ENCODE data around the gene OR6M1. TPM values are rescaled to one million over a fixed set of nuclear protein-coding genes. Genes with fewer than 3 reads are reported as not detected.

OR6M1 gene
- total RNA-seq, 1 donor: not detected

- Histone ChIP-seq H3K4me1 (ENCODE audit: insufficient read depth, low read length) (no peaks in the 10 kb centered on the region), H3K4me3 (ENCODE audit: insufficient read depth, low read length) (no peak overlapping the region), H3K79me2 (ENCODE audit: insufficient read depth, low read length) (no peaks in the 10 kb centered on the region), H2AFZ (ENCODE audit: low read length) (no peak overlapping the region), H3K9me3 (ENCODE audit: low read depth, low read length) (no peaks in the 10 kb centered on the region), H3K4me2 (ENCODE audit: insufficient read depth, low read length) (no peak overlapping the region), H3K27me3 (ENCODE audit: insufficient read depth, low read length) (no peaks in the 10 kb centered on the region), H4K20me1 (ENCODE audit: insufficient read depth, low read length) (no peaks in the 10 kb centered on the region), H3K27ac (ENCODE audit: low read depth, low read length) (no peak overlapping the region), H3K36me3 (ENCODE audit: insufficient read depth, low read length) (no peaks in the 10 kb centered on the region)
- no peak for TF ChIP-seq CTCF (IDR thresholded peaks at IDR 0.05; ENCODE audit: extremely low read depth, low read depth, low read length)
- no peak for DNase-seq (ENCODE audit: insufficient read length, low spot score, missing footprints)
Observed at GRCh38 chr11:123841174-123841573, 35.0 kb upstream of the OR6M1 start.

- H3K9me3 ChIP-seq (ENCODE audit: low read depth, low read length): no peaks in the 10 kb centered on the region
- no peaks in the 10 kb centered on the region for H3K36me3 ChIP-seq (ENCODE audit: insufficient read depth, low read length)
- no peak overlapping the region for H3K4me3 ChIP-seq (ENCODE audit: insufficient read depth, low read length)
- H3K27me3 ChIP-seq (ENCODE audit: insufficient read depth, low read length): no peaks in the 10 kb centered on the region
- no peak overlapping the region for H3K27ac ChIP-seq (ENCODE audit: low read depth, low read length)
- no peaks in the 10 kb centered on the region for H4K20me1 ChIP-seq (ENCODE audit: insufficient read depth, low read length)
- DNase-seq (ENCODE audit: insufficient read length, low spot score, missing footprints): no peak
- TF ChIP-seq CTCF (IDR thresholded peaks at IDR 0.05; ENCODE audit: extremely low read depth, low read depth, low read length): no peak
- H3K4me2 ChIP-seq (ENCODE audit: insufficient read depth, low read length): no peak overlapping the region
- H3K4me1 ChIP-seq (ENCODE audit: insufficient read depth, low read length): no peaks in the 10 kb centered on the region
- no peaks in the 10 kb centered on the region for H3K79me2 ChIP-seq (ENCODE audit: insufficient read depth, low read length)
- no peak overlapping the region for H2AFZ ChIP-seq (ENCODE audit: low read length)
Observed at GRCh38 chr11:123839131-123839530, 33.0 kb upstream of the OR6M1 start.

- no peak overlapping the region for H3K27ac ChIP-seq (ENCODE audit: low read depth, low read length)
- no peak overlapping the region for H2AFZ ChIP-seq (ENCODE audit: low read length)
- DNase-seq (ENCODE audit: insufficient read length, low spot score, missing footprints): no peak
- H3K36me3 ChIP-seq (ENCODE audit: insufficient read depth, low read length): no peaks in the 10 kb centered on the region
- H4K20me1 ChIP-seq (ENCODE audit: insufficient read depth, low read length): no peaks in the 10 kb centered on the region
- no peaks in the 10 kb centered on the region for H3K27me3 ChIP-seq (ENCODE audit: insufficient read depth, low read length)
- H3K79me2 ChIP-seq (ENCODE audit: insufficient read depth, low read length): no peaks in the 10 kb centered on the region
- H3K9me3 ChIP-seq (ENCODE audit: low read depth, low read length): no peaks in the 10 kb centered on the region
- no peak overlapping the region for H3K4me3 ChIP-seq (ENCODE audit: insufficient read depth, low read length)
- no peak for TF ChIP-seq CTCF (IDR thresholded peaks at IDR 0.05; ENCODE audit: extremely low read depth, low read depth, low read length)
- H3K4me2 ChIP-seq (ENCODE audit: insufficient read depth, low read length): no peak overlapping the region
- no peaks in the 10 kb centered on the region for H3K4me1 ChIP-seq (ENCODE audit: insufficient read depth, low read length)
Observed at GRCh38 chr11:123838659-123839058, 32.5 kb upstream of the OR6M1 start.

- Histone ChIP-seq H3K79me2 (ENCODE audit: insufficient read depth, low read length) (no peaks in the 10 kb centered on the region), H3K4me3 (ENCODE audit: insufficient read depth, low read length) (no peak overlapping the region), H3K9me3 (ENCODE audit: low read depth, low read length) (no peaks in the 10 kb centered on the region), H3K27me3 (ENCODE audit: insufficient read depth, low read length) (no peaks in the 10 kb centered on the region), H3K4me1 (ENCODE audit: insufficient read depth, low read length) (no peaks in the 10 kb centered on the region), H4K20me1 (ENCODE audit: insufficient read depth, low read length) (no peaks in the 10 kb centered on the region), H3K4me2 (ENCODE audit: insufficient read depth, low read length) (no peak overlapping the region), H3K27ac (ENCODE audit: low read depth, low read length) (no peak overlapping the region), H3K36me3 (ENCODE audit: insufficient read depth, low read length) (no peaks in the 10 kb centered on the region), H2AFZ (ENCODE audit: low read length) (no peak overlapping the region)
- DNase-seq (ENCODE audit: insufficient read length, low spot score, missing footprints): no peak
- TF ChIP-seq CTCF (IDR thresholded peaks at IDR 0.05; ENCODE audit: extremely low read depth, low read depth, low read length): no peak
Observed at GRCh38 chr11:123838199-123838598, 32.0 kb upstream of the OR6M1 start.

Data from osteoblast (primary cell).